Body of pancreas (tissue), 4 donors: ENCODE data around the gene FAM163A.

Source experiments
- POLR2A ChIP-seq, 3 donors: fragments of 450-650 bp; IDR thresholded peaks; one replicate each; pipeline ENCODE4 v1.6.1; 2016; ENCODE audit warnings: antibody characterized with exemption in 3 of 3, mild to moderate bottlenecking in 2 of 3
- TF ChIP-seq, protein P1 (sequence below), 7 experiments: fragments of 450-650 bp in 4 of 7; fragments of 200-600 bp in 3 of 7; sonication (generic) in 3 of 7; IDR thresholded peaks; one replicate each; pipeline ENCODE4 v1.5.1; 2016 to 2019; ENCODE audit warnings: antibody characterized with exemption in 7 of 7

DNA sequence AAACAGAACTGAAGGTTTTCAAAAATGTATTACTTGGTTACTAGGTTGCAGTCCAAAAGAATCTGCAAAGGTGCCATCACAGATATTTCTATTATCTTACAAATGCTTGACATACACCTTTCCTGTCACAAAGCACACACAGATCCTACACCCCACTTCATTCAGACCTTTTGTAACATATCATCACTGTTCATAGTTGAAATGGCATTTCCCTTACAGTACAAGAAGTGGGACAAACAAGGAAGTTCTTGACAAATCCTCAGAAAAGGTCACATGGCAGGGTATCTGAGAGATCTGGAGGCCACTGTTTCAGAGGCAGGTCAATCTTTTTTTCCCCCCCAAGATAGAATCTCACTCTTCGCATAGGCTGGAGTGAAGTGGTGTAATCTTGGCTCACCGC is 113.2 kb downstream of the FAM163A start:
- TF ChIP-seq, protein P1, sequence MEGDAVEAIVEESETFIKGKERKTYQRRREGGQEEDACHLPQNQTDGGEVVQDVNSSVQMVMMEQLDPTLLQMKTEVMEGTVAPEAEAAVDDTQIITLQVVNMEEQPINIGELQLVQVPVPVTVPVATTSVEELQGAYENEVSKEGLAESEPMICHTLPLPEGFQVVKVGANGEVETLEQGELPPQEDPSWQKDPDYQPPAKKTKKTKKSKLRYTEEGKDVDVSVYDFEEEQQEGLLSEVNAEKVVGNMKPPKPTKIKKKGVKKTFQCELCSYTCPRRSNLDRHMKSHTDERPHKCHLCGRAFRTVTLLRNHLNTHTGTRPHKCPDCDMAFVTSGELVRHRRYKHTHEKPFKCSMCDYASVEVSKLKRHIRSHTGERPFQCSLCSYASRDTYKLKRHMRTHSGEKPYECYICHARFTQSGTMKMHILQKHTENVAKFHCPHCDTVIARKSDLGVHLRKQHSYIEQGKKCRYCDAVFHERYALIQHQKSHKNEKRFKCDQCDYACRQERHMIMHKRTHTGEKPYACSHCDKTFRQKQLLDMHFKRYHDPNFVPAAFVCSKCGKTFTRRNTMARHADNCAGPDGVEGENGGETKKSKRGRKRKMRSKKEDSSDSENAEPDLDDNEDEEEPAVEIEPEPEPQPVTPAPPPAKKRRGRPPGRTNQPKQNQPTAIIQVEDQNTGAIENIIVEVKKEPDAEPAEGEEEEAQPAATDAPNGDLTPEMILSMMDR (IDR thresholded peaks at IDR 0.05) = no peak
- TF ChIP-seq POLR2A (IDR thresholded peaks at IDR 0.05) = no peak
